Measurements from ENCODE around the gene NOXRED1. TPM values are rescaled to one million over a fixed set of nuclear protein-coding genes. Genes with fewer than 3 reads are reported as not detected.
"Not testable (repeated sequence)": the region's sequence is repeated elsewhere in the genome, so short reads cannot be mapped to it uniquely, and the experiment has no call there.

NOXRED1 gene
- total and polyA plus RNA-seq, 2 donors (not counting 1 experiment from before 2014, with no cell fraction given) = 0.42 to 1.5 TPM

DNA sequence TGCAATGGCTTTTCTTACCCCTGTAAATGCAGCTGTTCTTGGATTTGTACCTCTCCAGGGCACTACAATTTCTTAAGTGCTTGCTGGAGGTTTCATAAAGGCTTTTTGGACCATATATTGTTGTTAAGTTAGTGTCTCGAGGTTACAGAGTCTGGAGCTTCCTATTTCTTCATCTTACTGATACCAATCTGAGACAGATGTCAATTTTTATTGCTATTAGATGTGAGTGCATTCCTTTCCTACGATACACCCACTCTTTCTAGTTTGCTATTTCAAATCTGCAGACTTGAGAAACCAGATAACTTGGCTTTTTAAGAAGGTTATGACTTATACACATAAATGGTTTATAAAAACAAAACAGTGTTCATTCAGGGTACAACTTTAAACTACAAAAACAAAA lies 2.1 kb downstream of the NOXRED1 start:
- DNase-seq = no peak
- Histone ChIP-seq H3K4me2 (replicated peaks; ENCODE audit: low read depth, low read length, poor library complexity, severe bottlenecking) (no peak overlapping the region), H3K9ac (ENCODE audit: low read length) (no peak overlapping the region), H3K27me3 (replicated peaks in 1 of 4; ENCODE audit: control extremely low read depth in 1 of 4, control insufficient read depth in 3 of 4, insufficient read depth in 4 of 4, low read length in 3 of 4) (no peaks in the 10 kb centered on the region), H3K27ac (ENCODE audit: low read length in 2 of 2) (no peak overlapping the region), H4K20me1 (ENCODE audit: control insufficient read depth, insufficient read depth, low read length, poor library complexity, severe bottlenecking) (no peaks in the 10 kb centered on the region), H3K4me1 (ENCODE audit: control insufficient read depth in 2 of 2, insufficient read depth in 2 of 2, low read length in 2 of 2) (no peaks in the 10 kb centered on the region), H3K9me3 (ENCODE audit: control extremely low read depth in 1 of 3, control insufficient read depth in 2 of 3, insufficient read depth in 1 of 3, low read length in 2 of 3) (peaks cover 0 to 15% (median 14%) of the 10 kb centered on the region in 3 donors), H3K79me2 (ENCODE audit: control insufficient read depth, insufficient read depth, low read length) (no peaks in the 10 kb centered on the region), H2AFZ (ENCODE audit: insufficient read depth, low read depth, low read length, poor library complexity, severe bottlenecking) (no peak overlapping the region), H3K4me3 (ENCODE audit: control extremely low read depth in 1 of 5, extremely low read depth in 1 of 5, insufficient read depth in 1 of 5, low read depth in 2 of 5, low read length in 4 of 5) (no peak overlapping the region), H3K36me3 (replicated peaks in 1 of 2; ENCODE audit: control extremely low read depth in 1 of 2, control insufficient read depth in 1 of 2, extremely low read depth in 1 of 2, insufficient read depth in 2 of 2, low read length in 1 of 2) (peaks cover 6 to 33% of the 10 kb centered on the region in 2 experiments)
- Mint-ChIP-seq H3K4me3 (no peak overlapping the region), H3K27ac (no peak overlapping the region), H3K4me1 (no peaks in the 10 kb centered on the region), H3K27me3 (no peaks in the 10 kb centered on the region), H3K9me3 (ENCODE audit: insufficient read depth) (peaks cover 10% of the 10 kb centered on the region)
- no peak for ATAC-seq (ENCODE audit: low read depth)
- WGBS (ENCODE audit: insufficient coverage) = no CpG with 5 or more reads among the region's 2 CpGs
- ChIA-PET CTCF (no interaction called here), POLR2A (no interaction called here)
- intact Hi-C loops (cut with micrococcal nuclease) = no loop called here
- TF ChIP-seq CTCF (IDR thresholded peaks at IDR 0.05) (no peak), EZH2 (IDR thresholded peaks at IDR 0.05; ENCODE audit: borderline replicate concordance, insufficient read depth, low read depth, low read length, poor library complexity, severe bottlenecking) (no peak)

GRCh38 chr14:77416836-77417235 lies 6.5 kb downstream of the NOXRED1 start:
- no peak for DNase-seq
- no peak overlapping the region for H3K4me3 Mint-ChIP-seq
- no peak overlapping the region for H3K4me3 ChIP-seq (ENCODE audit: control extremely low read depth in 1 of 5, extremely low read depth in 1 of 5, insufficient read depth in 1 of 5, low read depth in 2 of 5, low read length in 4 of 5)
- no peak for ATAC-seq (ENCODE audit: low read depth)
- peaks cover 0 to 4% of the 10 kb centered on the region in 2 experiments for H3K36me3 ChIP-seq (replicated peaks in 1 of 2; ENCODE audit: control extremely low read depth in 1 of 2, control insufficient read depth in 1 of 2, extremely low read depth in 1 of 2, insufficient read depth in 2 of 2, low read length in 1 of 2)
- TF ChIP-seq EZH2 (IDR thresholded peaks at IDR 0.05; ENCODE audit: borderline replicate concordance, insufficient read depth, low read depth, low read length, poor library complexity, severe bottlenecking) (no peak), CTCF (IDR thresholded peaks at IDR 0.05) (no peak)
- peaks cover 10% of the 10 kb centered on the region for H3K9me3 Mint-ChIP-seq (ENCODE audit: insufficient read depth)
- H3K27ac Mint-ChIP-seq = no peak overlapping the region
- no peak overlapping the region for H3K9ac ChIP-seq (ENCODE audit: low read length)
- no CpG with 5 or more reads among the region's 8 CpGs for WGBS (ENCODE audit: insufficient coverage)
- H2AFZ ChIP-seq (ENCODE audit: insufficient read depth, low read depth, low read length, poor library complexity, severe bottlenecking) = no peak overlapping the region
- no peaks in the 10 kb centered on the region for H3K4me1 Mint-ChIP-seq
- no peaks in the 10 kb centered on the region for H3K4me1 ChIP-seq (ENCODE audit: control insufficient read depth in 2 of 2, insufficient read depth in 2 of 2, low read length in 2 of 2)
- ChIA-PET POLR2A (no interaction called here), CTCF (no interaction called here)
- no peaks in the 10 kb centered on the region for H3K27me3 ChIP-seq (replicated peaks in 1 of 4; ENCODE audit: control extremely low read depth in 1 of 4, control insufficient read depth in 3 of 4, insufficient read depth in 4 of 4, low read length in 3 of 4)
- H3K27me3 Mint-ChIP-seq = no peaks in the 10 kb centered on the region
- peaks cover 0 to 15% (median 14%) of the 10 kb centered on the region in 3 donors for H3K9me3 ChIP-seq (ENCODE audit: control extremely low read depth in 1 of 3, control insufficient read depth in 2 of 3, insufficient read depth in 1 of 3, low read length in 2 of 3)
- H4K20me1 ChIP-seq (ENCODE audit: control insufficient read depth, insufficient read depth, low read length, poor library complexity, severe bottlenecking) = no peaks in the 10 kb centered on the region
- no peak overlapping the region for H3K27ac ChIP-seq (ENCODE audit: low read length in 2 of 2)
- no peak overlapping the region for H3K4me2 ChIP-seq (replicated peaks; ENCODE audit: low read depth, low read length, poor library complexity, severe bottlenecking)
- intact Hi-C loops (cut with micrococcal nuclease) = no loop called here
- no peaks in the 10 kb centered on the region for H3K79me2 ChIP-seq (ENCODE audit: control insufficient read depth, insufficient read depth, low read length)

DNA sequence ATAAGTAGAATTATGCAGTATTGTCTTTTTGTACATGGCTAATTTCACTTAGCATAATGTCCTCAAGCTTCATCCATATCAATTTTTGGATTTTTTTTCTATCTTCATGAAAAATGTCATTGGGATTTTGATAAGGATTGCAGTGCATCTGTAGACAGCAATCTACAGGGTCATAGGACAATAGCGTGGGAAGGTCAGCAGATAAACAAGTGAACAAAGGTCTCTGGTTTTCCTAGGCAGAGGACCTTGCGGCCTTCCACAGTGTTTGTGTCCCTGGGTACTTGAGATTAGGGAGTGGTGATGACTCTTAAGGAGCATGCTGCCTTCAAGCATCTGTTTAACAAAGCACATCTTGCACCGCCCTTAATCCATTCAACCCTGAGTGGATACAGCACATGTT lies 7.2 kb downstream of the NOXRED1 start:
- intact Hi-C loops (cut with micrococcal nuclease); H2AFZ ChIP-seq (ENCODE audit: insufficient read depth, low read depth, low read length, poor library complexity, severe bottlenecking); H3K4me2 ChIP-seq (replicated peaks; ENCODE audit: low read depth, low read length, poor library complexity, severe bottlenecking); DNase-seq; H3K9ac ChIP-seq (ENCODE audit: low read length); H3K4me1 Mint-ChIP-seq; H3K27me3 ChIP-seq (replicated peaks in 1 of 4; ENCODE audit: control extremely low read depth in 1 of 4, control insufficient read depth in 3 of 4, insufficient read depth in 4 of 4, low read length in 3 of 4); H3K27ac Mint-ChIP-seq; H3K36me3 ChIP-seq (replicated peaks in 1 of 2; ENCODE audit: control extremely low read depth in 1 of 2, control insufficient read depth in 1 of 2, extremely low read depth in 1 of 2, insufficient read depth in 2 of 2, low read length in 1 of 2); CTCF ChIA-PET; POLR2A ChIA-PET; H3K27ac ChIP-seq (ENCODE audit: low read length in 2 of 2); H3K4me3 ChIP-seq (ENCODE audit: control extremely low read depth in 1 of 5, extremely low read depth in 1 of 5, insufficient read depth in 1 of 5, low read depth in 2 of 5, low read length in 4 of 5); H3K9me3 Mint-ChIP-seq (ENCODE audit: insufficient read depth); H3K79me2 ChIP-seq (ENCODE audit: control insufficient read depth, insufficient read depth, low read length); H3K4me1 ChIP-seq (ENCODE audit: control insufficient read depth in 2 of 2, insufficient read depth in 2 of 2, low read length in 2 of 2); H4K20me1 ChIP-seq (ENCODE audit: control insufficient read depth, insufficient read depth, low read length, poor library complexity, severe bottlenecking); H3K4me3 Mint-ChIP-seq; H3K27me3 Mint-ChIP-seq; ATAC-seq (ENCODE audit: low read depth): not testable (repeated sequence)
- WGBS (ENCODE audit: insufficient coverage) = no CpG with 5 or more reads among the region's 3 CpGs
- peaks cover 0 to 15% (median 14%) of the 10 kb centered on the region in 3 donors for H3K9me3 ChIP-seq (ENCODE audit: control extremely low read depth in 1 of 3, control insufficient read depth in 2 of 3, insufficient read depth in 1 of 3, low read length in 2 of 3)

Measured in B cell (primary cell).